Erythroblast (primary cell): ENCODE results near the gene NAT8L.
"Not testable (repeated sequence)": the region's sequence is repeated elsewhere in the genome, so short reads cannot be mapped to it uniquely, and the experiment has no call there.

ENCODE experiments used
- GATA1 ChIP-seq: IDR thresholded peaks from 2 replicates; pipeline ENCODE4 v1.6.1; 2011; ENCODE audit warnings: low read depth, mild to moderate bottlenecking, control low read depth, low read length, moderate library complexity
- POLR2A ChIP-seq: IDR thresholded peaks from 2 replicates; pipeline ENCODE4 v1.6.1; 2011; ENCODE audit warnings: mild to moderate bottlenecking, low read length

- TF ChIP-seq POLR2A, GATA1: not testable (repeated sequence)
These were observed 28.0 kb upstream of the NAT8L start for GRCh38 chr4:2031161-2031560.
